Neural cell (in vitro differentiated cells): Measurements from ENCODE around the gene METTL26. TPM values are rescaled to one million over a fixed set of nuclear protein-coding genes. Genes with fewer than 3 reads are reported as not detected.

Experiments
- H2AFZ ChIP-seq: fragments of 200-600, 300-800 bp; sonication (generic), shearing (Covaris generic); 2 replicates; pipeline ENCODE4 v1.6.0; 2014; ENCODE audit warnings: low read depth, mild to moderate bottlenecking, antibody characterized with exemption, low read length, moderate library complexity
- H3F3A ChIP-seq: fragments of 200-600 bp; shearing (Covaris generic); 2 replicates; pipeline ENCODE4 v1.6.1; 2016; ENCODE audit warnings: mild to moderate bottlenecking, moderate library complexity, mixed read lengths, antibody characterized with exemption, low read length; ENCODE audit not compliant: insufficient read depth, poor library complexity, severe bottlenecking
- H3K27ac ChIP-seq: fragments of 200-600, 300-800 bp; sonication (generic), shearing (Covaris generic); 2 replicates; pipeline ENCODE4 v1.5.1; 2014; ENCODE audit warnings: mild to moderate bottlenecking, low read length, moderate library complexity
- H3K27me3 ChIP-seq: fragments of 300-800, 200-600 bp; sonication (generic), shearing (Covaris generic); 2 replicates; pipeline ENCODE4 v1.6.0; 2014; ENCODE audit warnings: mild to moderate bottlenecking, low read depth, low read length, moderate library complexity; ENCODE audit not compliant: insufficient read depth
- H3K36me3 ChIP-seq: fragments of 300-800, 200-600 bp; sonication (generic), shearing (Covaris generic); 2 replicates; pipeline ENCODE4 v1.5.1; 2014; ENCODE audit warnings: mild to moderate bottlenecking, antibody characterized with exemption, low read length, moderate library complexity; ENCODE audit not compliant: insufficient read depth
- H3K4me2 ChIP-seq: fragments of 300-800, 200-600 bp; sonication (generic), shearing (Covaris generic); 2 replicates; pipeline ENCODE4 v1.6.0; 2014; ENCODE audit warnings: mild to moderate bottlenecking, low read length
- H3K4me3 ChIP-seq: fragments of 300-800, 200-600 bp; sonication (generic), shearing (Covaris generic); 2 replicates; pipeline ENCODE4 v1.5.1; 2014; ENCODE audit warnings: mild to moderate bottlenecking, low read length, moderate library complexity
- H3K79me2 ChIP-seq: fragments of 200-600 bp; shearing (Covaris generic); replicated peaks from 2 replicates; pipeline ENCODE4 v1.6.0; 2014; ENCODE audit warnings: mild to moderate bottlenecking, low read length, moderate library complexity; ENCODE audit not compliant: insufficient read depth
- H3K9ac ChIP-seq: fragments of 300-800, 200-600 bp; sonication (generic), shearing (Covaris generic); 2 replicates; pipeline ENCODE4 v1.6.1; 2016; ENCODE audit warnings: mild to moderate bottlenecking, low read length, mixed read lengths
- H3K9me2 ChIP-seq: fragments of 200-600 bp; shearing (Covaris generic); 2 replicates; pipeline ENCODE4 v1.6.1; 2016; ENCODE audit warnings: mild to moderate bottlenecking, low read length, mixed read lengths; ENCODE audit not compliant: insufficient read depth
- H3K9me3 ChIP-seq: fragments of 200-600, 300-800 bp; sonication (generic), shearing (Covaris generic); 2 replicates; pipeline ENCODE4 v1.6.1; 2016; ENCODE audit warnings: mild to moderate bottlenecking, mixed run types, low read length, moderate library complexity, mixed read lengths
- H4K20me1 ChIP-seq: fragments of 200-600 bp; shearing (Covaris generic); 2 replicates; pipeline ENCODE4 v1.6.1; 2016; ENCODE audit warnings: mild to moderate bottlenecking, mixed run types; ENCODE audit not compliant: insufficient read depth
- EP300 ChIP-seq: fragments of 450-650 bp; conservative IDR thresholded peaks from 2 replicates; pipeline ENCODE4 v1.6.1; 2014; ENCODE audit warnings: antibody characterized with exemption, mild to moderate bottlenecking, moderate library complexity; ENCODE audit not compliant: poor library complexity, severe bottlenecking
- EZH2 ChIP-seq: fragments of 200-600, 300-800 bp; shearing (Covaris generic), sonication (generic); IDR thresholded peaks from 2 replicates; pipeline ENCODE4 v1.6.1; 2014; ENCODE audit warnings: antibody characterized with exemption, low read length, borderline replicate concordance, mild to moderate bottlenecking; ENCODE audit not compliant: insufficient read depth, poor library complexity, severe bottlenecking
- MXI1 ChIP-seq: fragments of 450-650 bp; conservative IDR thresholded peaks from 2 replicates; pipeline ENCODE4 v1.6.1; 2014; ENCODE audit warnings: antibody characterized with exemption, mild to moderate bottlenecking; ENCODE audit not compliant: poor library complexity, severe bottlenecking
- POLR2AphosphoS5 ChIP-seq: IDR thresholded peaks from 2 replicates; pipeline ENCODE4 v1.6.1; 2012
- RAD21 ChIP-seq: fragments of 450-650 bp; conservative IDR thresholded peaks from 2 replicates; pipeline ENCODE4 v1.6.1; 2014; ENCODE audit warnings: antibody characterized with exemption, mild to moderate bottlenecking, moderate library complexity
- SMC3 ChIP-seq: fragments of 450-650 bp; conservative IDR thresholded peaks from 2 replicates; pipeline ENCODE4 v1.6.1; 2014; ENCODE audit warnings: antibody characterized with exemption, mild to moderate bottlenecking, moderate library complexity; ENCODE audit not compliant: poor library complexity
- TAF1 ChIP-seq: IDR thresholded peaks from 2 replicates; pipeline ENCODE4 v1.6.1; 2012; ENCODE audit warnings: low read depth
- polyA plus RNA-seq: library from polyadenylated mRNA; depleted of rRNA; stranded (reverse); fragments of >200 nt; gene quantifications from 2 replicates; pipeline ENCODE4 v1.2.3, GENCODE V29; 2014
- TF ChIP-seq, protein P1 (sequence below): fragments of 450-650 bp; IDR thresholded peaks from 2 replicates; pipeline ENCODE4 v1.5.1; 2014; ENCODE audit warnings: antibody characterized with exemption, mild to moderate bottlenecking, moderate library complexity; ENCODE audit not compliant: poor library complexity, severe bottlenecking
- TF ChIP-seq, protein P2 (sequence below): IDR thresholded peaks from 2 replicates; pipeline ENCODE4 v1.6.1; 2012; ENCODE audit warnings: borderline replicate concordance

The METTL26 gene
- polyA plus RNA-seq, 1 donor from 2014 or later: 127 TPM

DNA sequence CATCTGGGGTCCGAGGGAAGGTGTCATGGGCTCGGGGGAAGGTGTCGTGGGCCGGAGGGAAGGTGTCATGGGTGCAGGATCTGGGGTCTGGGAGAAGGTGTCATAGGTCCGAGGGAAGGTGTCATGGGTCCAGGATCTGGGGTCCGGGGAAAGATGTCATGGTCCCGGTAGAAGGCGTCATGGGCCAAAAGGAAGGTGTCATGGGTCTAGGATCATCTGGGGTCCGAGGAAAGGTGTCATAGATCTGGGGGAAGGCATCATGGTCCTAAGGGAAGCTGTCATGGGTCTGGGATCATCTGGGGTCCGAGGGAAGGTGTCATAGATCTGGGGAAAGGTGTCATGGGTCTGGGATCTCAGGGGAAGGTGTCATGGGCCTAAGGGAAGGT is 45.3 kb downstream of the METTL26 start:
- H3K36me3 ChIP-seq: no peaks in the 10 kb centered on the region
- TF ChIP-seq TAF1: no peak
- TF ChIP-seq, protein P1, sequence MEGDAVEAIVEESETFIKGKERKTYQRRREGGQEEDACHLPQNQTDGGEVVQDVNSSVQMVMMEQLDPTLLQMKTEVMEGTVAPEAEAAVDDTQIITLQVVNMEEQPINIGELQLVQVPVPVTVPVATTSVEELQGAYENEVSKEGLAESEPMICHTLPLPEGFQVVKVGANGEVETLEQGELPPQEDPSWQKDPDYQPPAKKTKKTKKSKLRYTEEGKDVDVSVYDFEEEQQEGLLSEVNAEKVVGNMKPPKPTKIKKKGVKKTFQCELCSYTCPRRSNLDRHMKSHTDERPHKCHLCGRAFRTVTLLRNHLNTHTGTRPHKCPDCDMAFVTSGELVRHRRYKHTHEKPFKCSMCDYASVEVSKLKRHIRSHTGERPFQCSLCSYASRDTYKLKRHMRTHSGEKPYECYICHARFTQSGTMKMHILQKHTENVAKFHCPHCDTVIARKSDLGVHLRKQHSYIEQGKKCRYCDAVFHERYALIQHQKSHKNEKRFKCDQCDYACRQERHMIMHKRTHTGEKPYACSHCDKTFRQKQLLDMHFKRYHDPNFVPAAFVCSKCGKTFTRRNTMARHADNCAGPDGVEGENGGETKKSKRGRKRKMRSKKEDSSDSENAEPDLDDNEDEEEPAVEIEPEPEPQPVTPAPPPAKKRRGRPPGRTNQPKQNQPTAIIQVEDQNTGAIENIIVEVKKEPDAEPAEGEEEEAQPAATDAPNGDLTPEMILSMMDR: no peak
- TF ChIP-seq, protein P2, sequence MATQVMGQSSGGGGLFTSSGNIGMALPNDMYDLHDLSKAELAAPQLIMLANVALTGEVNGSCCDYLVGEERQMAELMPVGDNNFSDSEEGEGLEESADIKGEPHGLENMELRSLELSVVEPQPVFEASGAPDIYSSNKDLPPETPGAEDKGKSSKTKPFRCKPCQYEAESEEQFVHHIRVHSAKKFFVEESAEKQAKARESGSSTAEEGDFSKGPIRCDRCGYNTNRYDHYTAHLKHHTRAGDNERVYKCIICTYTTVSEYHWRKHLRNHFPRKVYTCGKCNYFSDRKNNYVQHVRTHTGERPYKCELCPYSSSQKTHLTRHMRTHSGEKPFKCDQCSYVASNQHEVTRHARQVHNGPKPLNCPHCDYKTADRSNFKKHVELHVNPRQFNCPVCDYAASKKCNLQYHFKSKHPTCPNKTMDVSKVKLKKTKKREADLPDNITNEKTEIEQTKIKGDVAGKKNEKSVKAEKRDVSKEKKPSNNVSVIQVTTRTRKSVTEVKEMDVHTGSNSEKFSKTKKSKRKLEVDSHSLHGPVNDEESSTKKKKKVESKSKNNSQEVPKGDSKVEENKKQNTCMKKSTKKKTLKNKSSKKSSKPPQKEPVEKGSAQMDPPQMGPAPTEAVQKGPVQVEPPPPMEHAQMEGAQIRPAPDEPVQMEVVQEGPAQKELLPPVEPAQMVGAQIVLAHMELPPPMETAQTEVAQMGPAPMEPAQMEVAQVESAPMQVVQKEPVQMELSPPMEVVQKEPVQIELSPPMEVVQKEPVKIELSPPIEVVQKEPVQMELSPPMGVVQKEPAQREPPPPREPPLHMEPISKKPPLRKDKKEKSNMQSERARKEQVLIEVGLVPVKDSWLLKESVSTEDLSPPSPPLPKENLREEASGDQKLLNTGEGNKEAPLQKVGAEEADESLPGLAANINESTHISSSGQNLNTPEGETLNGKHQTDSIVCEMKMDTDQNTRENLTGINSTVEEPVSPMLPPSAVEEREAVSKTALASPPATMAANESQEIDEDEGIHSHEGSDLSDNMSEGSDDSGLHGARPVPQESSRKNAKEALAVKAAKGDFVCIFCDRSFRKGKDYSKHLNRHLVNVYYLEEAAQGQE: no peak
- TF ChIP-seq EZH2: no peak
- TF ChIP-seq POLR2AphosphoS5: no peak
- no peak for TF ChIP-seq SMC3
- TF ChIP-seq RAD21: no peak
- no peak for TF ChIP-seq EP300
- no peak for TF ChIP-seq MXI1
- peaks cover 27% of the 10 kb centered on the region for H3K79me2 ChIP-seq
- H3K27me3 ChIP-seq: no peaks in the 10 kb centered on the region
- H3K4me2 ChIP-seq: peak overlapping the region; percentile 91
- H3F3A ChIP-seq: no peaks in the 10 kb centered on the region
- peaks cover 4% of the 10 kb centered on the region for H4K20me1 ChIP-seq
- H2AFZ ChIP-seq: no peak overlapping the region
- peak overlapping the region; percentile 91 for H3K4me3 ChIP-seq
- H3K9me2 ChIP-seq: no peaks in the 10 kb centered on the region
- no peaks in the 10 kb centered on the region for H3K9me3 ChIP-seq
- H3K9ac ChIP-seq: peak overlapping the region; percentile 74
- no peak overlapping the region for H3K27ac ChIP-seq

DNA sequence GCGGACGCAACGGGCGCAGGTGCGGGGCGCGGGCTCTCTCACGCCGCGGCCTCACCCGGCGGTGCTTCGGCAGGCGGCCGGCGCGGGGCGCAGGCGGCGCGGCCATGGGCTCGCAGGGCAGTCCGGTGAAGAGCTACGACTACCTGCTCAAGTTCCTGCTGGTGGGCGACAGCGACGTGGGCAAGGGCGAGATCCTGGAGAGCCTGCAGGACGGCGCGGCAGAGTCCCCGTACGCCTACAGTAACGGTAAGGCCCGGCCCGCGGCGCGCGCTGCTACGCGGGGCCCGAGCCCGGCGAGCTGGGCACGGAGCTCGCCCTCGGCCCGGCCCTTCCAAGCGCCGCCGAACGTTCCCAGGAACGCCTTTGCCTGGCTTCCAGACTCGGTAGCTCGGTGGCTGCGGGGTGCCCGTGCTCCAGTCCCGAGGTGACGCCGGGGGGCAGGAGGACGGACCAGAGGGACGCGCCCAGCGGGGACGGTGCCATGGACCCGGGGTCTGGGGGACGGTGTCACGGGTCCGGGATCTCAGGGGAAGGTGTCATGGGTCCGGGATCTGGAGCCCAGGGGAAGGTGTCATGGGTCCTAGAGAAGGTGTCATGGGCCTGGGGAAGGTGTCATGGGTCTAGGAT is 45.8 kb downstream of the METTL26 start:
- Histone ChIP-seq H3K4me2 (peak overlapping the region; percentile 91), H4K20me1 (peaks cover 4% of the 10 kb centered on the region), H3K9me3 (no peaks in the 10 kb centered on the region), H3K27ac (peak overlapping the region; percentile 33), H3K36me3 (no peaks in the 10 kb centered on the region), H3K9ac (peak overlapping the region; percentile 74), H3K4me3 (peak overlapping the region; percentile 91), H3K27me3 (no peaks in the 10 kb centered on the region), H2AFZ (no peak overlapping the region), H3K9me2 (no peaks in the 10 kb centered on the region), H3K79me2 (peaks cover 26% of the 10 kb centered on the region), H3F3A (no peaks in the 10 kb centered on the region)
- TF ChIP-seq, protein P1: peak; percentile 17
- TF ChIP-seq, protein P2: no peak
- peak; percentile 65 for TF ChIP-seq MXI1
- no peak for TF ChIP-seq EP300
- TF ChIP-seq RAD21: no peak
- no peak for TF ChIP-seq TAF1
- TF ChIP-seq EZH2: no peak
- no peak for TF ChIP-seq POLR2AphosphoS5
- no peak for TF ChIP-seq SMC3
